Upper lobe of left lung (tissue), 6 donors: ENCODE data around the gene TSR1. TPM values are rescaled to one million over a fixed set of nuclear protein-coding genes. Genes with fewer than 3 reads are reported as not detected.

ENCODE experiments used
- ATAC-seq, 2 donors: fragments of 200-7000 bp; cut with Tn5 transposase; one replicate each; pipeline ENCODE4 v1.9.1; 2022; ENCODE audit warnings: mild to moderate bottlenecking in 2 of 2, moderate library complexity in 2 of 2; ENCODE audit not compliant: low FRiP score in 2 of 2
- DNase-seq, 2 donors: peaks; one replicate each; pipeline ENCODE4 v3.0.0-alpha.2; 2019 to 2020
- H3K27ac ChIP-seq, 4 donors: fragments of 200-600 bp; sonication (generic); one replicate each; pipeline ENCODE4 v1.5.1; 2016 to 2019
- H3K27me3 ChIP-seq, 4 donors: fragments of 200-600 bp; sonication (generic); one replicate each; pipeline ENCODE4 v1.5.1; 2017 to 2019
- H3K36me3 ChIP-seq, 4 donors: fragments of 200-600 bp; sonication (generic); one replicate each; pipeline ENCODE4 v1.5.1; 2016 to 2019
- H3K4me1 ChIP-seq, 4 donors: fragments of 200-600 bp; sonication (generic); one replicate each; pipeline ENCODE4 v1.5.1; 2018 to 2019
- H3K4me3 ChIP-seq, 4 donors: fragments of 200-600 bp; sonication (generic); one replicate each; pipeline ENCODE4 v1.5.1; 2017 to 2019; ENCODE audit warnings: mild to moderate bottlenecking in 2 of 4, moderate library complexity in 1 of 4
- H3K9me3 ChIP-seq, 4 donors: fragments of 200-600 bp; sonication (generic); one replicate each; pipeline ENCODE4 v1.5.1; 2018 to 2019
- CTCF ChIP-seq, 6 experiments: fragments of 450-650 bp in 4 of 6; fragments of 200-600 bp in 2 of 6; sonication (generic) in 2 of 6; IDR thresholded peaks; one replicate each; pipeline ENCODE4 v1.5.1; 2016 to 2019; ENCODE audit warnings: antibody characterized with exemption in 6 of 6
- EP300 ChIP-seq, 4 donors: sonication (generic); formaldehyde crosslinking; IDR thresholded peaks; one replicate each; pipeline ENCODE4 v1.5.1; 2017; ENCODE audit warnings: antibody characterized with exemption in 4 of 4, control low read depth in 2 of 4
- POLR2A ChIP-seq, 4 donors: fragments of 450-650 bp; IDR thresholded peaks; one replicate each; pipeline ENCODE4 v1.5.1; 2016 to 2017; ENCODE audit warnings: antibody characterized with exemption in 4 of 4, mild to moderate bottlenecking in 2 of 4
- POLR2AphosphoS5 ChIP-seq, 2 donors: sonication (generic); formaldehyde crosslinking; IDR thresholded peaks; one replicate each; pipeline ENCODE4 v1.5.1; 2017; ENCODE audit warnings: antibody characterized with exemption in 2 of 2
- WGBS, 2 donors: methylation state at CpG; one replicate each; pipeline ENCODE4 v1.1.5; 2017 to 2018; 5-methylcytosine and 5-hydroxymethylcytosine counted together
- total RNA-seq, 6 donors: library from RNA; depleted of rRNA in 4 of 6; stranded (reverse); fragments of >200 nt in 4 of 6; gene quantifications; one replicate each; pipeline versions ENCODE4 v1.1.0 to v1.2.1, GENCODE V29; 2016 to 2021
- donor health status: DM: no; HTN: no; CAD: no; lungs with moderate emphysema.
- donor health status: DM: no; HTN: yes; CAD: no; lungs with severe emphysema.

Gene TSR1
- total RNA-seq, 6 donors from 2014 or later, result 15.8 to 52.4 (median 23.6) TPM

DNA sequence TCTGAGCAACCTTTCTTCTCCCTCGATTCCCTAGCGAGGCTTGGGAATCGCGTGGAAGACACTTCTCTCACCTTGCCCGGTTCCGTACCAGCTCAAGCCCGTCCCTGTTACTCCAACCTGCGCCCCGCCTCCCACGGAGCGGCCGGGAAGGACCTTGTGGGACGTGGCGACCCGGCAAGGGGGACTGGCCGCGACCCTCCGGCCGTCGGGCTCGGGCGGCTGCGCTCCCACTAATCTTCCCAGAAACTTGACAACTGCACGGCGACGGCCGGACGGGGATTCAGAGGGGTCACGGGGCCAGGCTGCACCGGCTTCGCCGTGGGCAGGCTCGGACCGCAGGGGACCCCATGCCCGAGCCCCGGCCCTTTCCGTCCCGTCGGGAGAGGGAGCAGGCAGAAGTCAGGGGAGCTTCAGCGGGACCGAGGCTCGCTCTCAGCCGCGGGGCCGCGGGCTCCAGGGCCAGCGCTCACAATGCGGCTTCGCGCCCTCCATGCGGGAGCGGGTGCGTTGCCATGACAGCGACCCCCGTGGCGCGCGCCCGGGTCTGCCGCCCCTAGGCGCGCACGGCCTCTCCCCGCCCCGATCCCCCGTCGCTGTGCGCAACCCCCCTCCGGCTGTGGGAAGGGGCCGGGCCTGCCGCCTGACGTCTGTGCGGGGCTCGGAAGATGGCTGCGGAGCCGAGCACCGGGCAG is 741 bp upstream of the TSR1 start, which contains the start of gene SGSM2:
Gene SGSM2, plus strand, starts transcription at position 650 of the 692 bp plus-strand sequence. CDS start 188 bp downstream, outside the sequence.
- WGBS, 2 donors, result 1% methylated on average over 24 to 38 of the region's 77 CpGs
- peak within 1 kb of the TSS; percentile 77 to 88 (median 86) for H3K27ac ChIP-seq
- no peak for TF ChIP-seq POLR2AphosphoS5 (IDR thresholded peaks at IDR 0.05)
- no peak for TF ChIP-seq POLR2A (IDR thresholded peaks at IDR 0.05)
- no peak for TF ChIP-seq CTCF (IDR thresholded peaks at IDR 0.05)
- TF ChIP-seq EP300 (IDR thresholded peaks at IDR 0.05), result no peak
- ATAC-seq (peak; percentile 73 to 84), DNase-seq (peak; percentile 65 to 94)
- H3K36me3 ChIP-seq, result peaks cover 0 to 42% (median 24%) of the 10 kb centered on the region in 4 donors
- no peaks in the 10 kb centered on the region for H3K9me3 ChIP-seq
- H3K4me1 ChIP-seq, result peaks cover 12 to 25% (median 16%) of the 10 kb centered on the region in 4 donors
- no peaks in the 10 kb centered on the region for H3K27me3 ChIP-seq
- peak within 1 kb of the TSS; percentile 95 to 100 (median 98) for H3K4me3 ChIP-seq

DNA sequence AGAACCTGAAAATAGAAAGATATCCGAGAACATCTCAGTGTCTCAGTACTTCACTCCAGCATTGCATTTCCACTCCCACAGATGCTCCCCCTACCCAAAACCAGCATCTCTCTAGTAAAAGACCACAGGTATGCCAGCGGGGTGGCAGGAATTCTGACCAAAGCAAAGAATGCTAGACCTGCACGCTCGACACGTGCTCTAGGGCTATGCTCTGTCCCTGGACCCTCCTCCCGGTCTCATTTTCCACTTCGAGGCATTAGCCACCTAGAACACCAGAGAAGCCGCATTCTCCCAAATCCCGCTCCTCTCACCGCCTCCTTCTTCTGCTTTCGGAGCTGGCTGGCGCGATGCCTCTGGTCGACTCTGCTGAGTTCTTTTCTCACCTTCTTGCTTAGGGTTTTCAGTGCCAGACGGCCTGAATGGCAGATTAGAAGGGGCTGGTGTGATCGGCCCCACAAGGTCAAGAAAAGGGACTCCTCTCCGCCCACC is 487 bp downstream of the TSR1 start:
- DNase-seq (no peak), ATAC-seq (no peak)
- 2 to 4% methylated on average over 17 of the region's 17 CpGs for WGBS, 2 donors
- H3K36me3 ChIP-seq, result peaks cover 10 to 44% (median 35%) of the 10 kb centered on the region in 4 donors
- no peaks in the 10 kb centered on the region for H3K27me3 ChIP-seq
- H3K4me3 ChIP-seq, result peak overlapping the region; percentile 95 to 100 (median 98)
- H3K27ac ChIP-seq, result peak overlapping the region; percentile 77 to 88 (median 86)
- TF ChIP-seq EP300 (IDR thresholded peaks at IDR 0.05), result no peak
- no peak for TF ChIP-seq CTCF (IDR thresholded peaks at IDR 0.05)
- TF ChIP-seq POLR2AphosphoS5 (IDR thresholded peaks at IDR 0.05), result no peak
- no peak for TF ChIP-seq POLR2A (IDR thresholded peaks at IDR 0.05)
- H3K9me3 ChIP-seq, result no peaks in the 10 kb centered on the region
- peaks cover 12 to 25% (median 16%) of the 10 kb centered on the region in 4 donors for H3K4me1 ChIP-seq

GRCh38 chr17:2331303-2331702 is 5.0 kb downstream of the TSR1 start:
- H3K27ac ChIP-seq, result no peak overlapping the region
- DNase-seq, result no peak
- no peak for ATAC-seq
- 76 to 90% methylated on average over 3 of the region's 3 CpGs for WGBS, 2 donors
- no peaks in the 10 kb centered on the region for H3K9me3 ChIP-seq
- H3K27me3 ChIP-seq, result no peaks in the 10 kb centered on the region
- no peak overlapping the region for H3K4me3 ChIP-seq
- peaks cover 8 to 14% (median 9%) of the 10 kb centered on the region in 4 donors for H3K4me1 ChIP-seq
- TF ChIP-seq CTCF (IDR thresholded peaks at IDR 0.05), result no peak
- no peak for TF ChIP-seq EP300 (IDR thresholded peaks at IDR 0.05)
- no peak for TF ChIP-seq POLR2AphosphoS5 (IDR thresholded peaks at IDR 0.05)
- no peak for TF ChIP-seq POLR2A (IDR thresholded peaks at IDR 0.05)
- peaks cover 10 to 87% (median 69%) of the 10 kb centered on the region in 4 donors for H3K36me3 ChIP-seq

DNA sequence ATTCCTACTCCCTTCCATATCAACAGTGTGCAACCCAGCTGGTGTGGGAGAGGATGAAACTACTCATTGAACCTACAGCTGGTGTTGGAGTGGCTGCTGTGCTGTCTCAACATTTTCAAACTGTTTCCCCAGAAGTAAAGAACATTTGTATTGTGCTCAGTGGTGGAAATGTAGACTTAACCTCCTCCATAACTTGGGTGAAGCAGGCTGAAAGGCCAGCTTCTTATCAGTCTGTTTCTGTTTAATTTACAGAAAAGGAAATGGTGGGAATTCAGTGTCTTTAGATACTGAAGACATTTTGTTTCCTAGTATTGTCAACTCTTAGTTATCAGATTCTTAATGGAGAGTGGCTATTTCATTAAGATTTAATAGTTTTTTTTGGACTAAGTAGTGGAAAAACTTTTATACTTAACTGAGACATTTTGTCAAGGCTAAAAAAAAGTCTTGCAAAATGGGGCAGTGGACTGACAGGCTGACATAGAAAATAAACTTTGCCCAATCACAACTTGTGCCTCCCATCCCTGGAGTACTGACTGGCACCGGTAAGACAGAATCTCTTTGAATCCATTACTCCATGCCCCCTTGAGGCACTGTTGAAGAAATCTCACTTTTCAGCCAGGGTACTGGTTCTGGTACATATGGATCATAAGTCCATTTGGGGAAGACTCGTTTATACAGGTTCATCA is 12.5 kb downstream of the TSR1 start:
- WGBS, 2 donors, result 80 to 85% methylated on average over 2 of the region's 2 CpGs
- no peak for ATAC-seq

More for the DNA sequence above, 12.5 kb downstream of the TSR1 start:
- Histone ChIP-seq H3K9me3 (no peaks in the 10 kb centered on the region), H3K27ac (no peak overlapping the region), H3K4me1 (no peaks in the 10 kb centered on the region), H3K36me3 (peaks cover 21 to 91% (median 66%) of the 10 kb centered on the region in 4 donors), H3K4me3 (no peak overlapping the region), H3K27me3 (no peaks in the 10 kb centered on the region)
- DNase-seq, result no peak
- TF ChIP-seq POLR2A (IDR thresholded peaks at IDR 0.05) (no peak), EP300 (IDR thresholded peaks at IDR 0.05) (no peak), CTCF (IDR thresholded peaks at IDR 0.05) (no peak), POLR2AphosphoS5 (IDR thresholded peaks at IDR 0.05) (no peak)
